ENCODE data around the gene TWF2.

GRCh38 chr3:52281981-52282801 lies 43.2 kb upstream of the TWF2 start:
- no peak for TF ChIP-seq CTCF (IDR thresholded peaks at IDR 0.05)
- TF ChIP-seq EP300 (IDR thresholded peaks at IDR 0.05), result no peak

Data from upper lobe of left lung (tissue), 4 donors.